SU-DHL-6 (cell line): Measurements from ENCODE around the gene MADD.
A peak's percentile ranks its signal among the peaks of the same experiment; 100 is the strongest.

Experiments used
- H2AFZ ChIP-seq: fragments of 200-600 bp; sonication (generic); 2 replicates; pipeline ENCODE4 v1.6.1; 2014; ENCODE audit warnings: low read depth, mild to moderate bottlenecking, moderate library complexity, mixed read lengths, antibody characterized with exemption, low read length; ENCODE audit not compliant: severe bottlenecking
- H3F3A ChIP-seq: fragments of 200-600 bp; shearing (Covaris generic); 2 replicates; pipeline ENCODE4 v1.6.0; 2016; ENCODE audit warnings: antibody characterized with exemption, mild to moderate bottlenecking; ENCODE audit not compliant: insufficient read depth
- H3K27ac ChIP-seq: fragments of 200-600 bp; sonication (generic); 2 replicates; pipeline ENCODE4 v1.5.1; 2016; ENCODE audit warnings: low read depth, mild to moderate bottlenecking, low read length, moderate library complexity, mixed read lengths
- H3K27me3 ChIP-seq: fragments of 200-600 bp; sonication (generic), shearing (Covaris generic); 2 replicates; pipeline ENCODE4 v1.6.0; 2014; ENCODE audit warnings: mild to moderate bottlenecking, low read length
- H3K36me3 ChIP-seq: fragments of 200-600 bp; sonication (generic); 2 replicates; pipeline ENCODE4 v1.6.1; 2014; ENCODE audit warnings: mild to moderate bottlenecking, low read length, mixed read lengths
- H3K4me2 ChIP-seq: fragments of 300-600, 200-600 bp; shearing (Covaris generic), sonication (generic); 2 replicates; pipeline ENCODE4 v1.6.0; 2014; ENCODE audit warnings: low read length, low read depth, mild to moderate bottlenecking; ENCODE audit not compliant: poor library complexity, severe bottlenecking
- H3K4me3 ChIP-seq: fragments of 200-600 bp; sonication (generic); 2 replicates; pipeline ENCODE4 v1.5.1; 2014; ENCODE audit warnings: antibody characterized with exemption, low read length, mild to moderate bottlenecking, mixed read lengths; ENCODE audit not compliant: insufficient read depth, poor library complexity, severe bottlenecking
- H3K79me2 ChIP-seq: fragments of 200-600 bp; sonication (generic); 2 replicates; pipeline ENCODE4 v1.6.1; 2014; ENCODE audit warnings: mild to moderate bottlenecking, low read length, moderate library complexity; ENCODE audit not compliant: insufficient read depth
- H3K9ac ChIP-seq: fragments of 200-600 bp; sonication (generic); 2 replicates; pipeline ENCODE4 v1.7.0; 2014; ENCODE audit warnings: mild to moderate bottlenecking, low read length
- H3K9me2 ChIP-seq: fragments of 200-600 bp; sonication (generic); replicated peaks from 2 replicates; pipeline ENCODE4 v1.6.1; 2014; ENCODE audit warnings: low read length; ENCODE audit not compliant: insufficient read depth
- H3K9me3 ChIP-seq: fragments of 200-600 bp; sonication (generic); 2 replicates; pipeline ENCODE4 v1.6.1; 2014; ENCODE audit warnings: low read length, mixed read lengths; ENCODE audit not compliant: insufficient read depth
- H4K20me1 ChIP-seq: fragments of 200-600 bp; sonication (generic); 2 replicates; pipeline ENCODE4 v1.6.1; 2014; ENCODE audit warnings: low read depth, mild to moderate bottlenecking, antibody characterized with exemption, low read length, moderate library complexity, mixed read lengths
- EZH2phosphoT487 ChIP-seq: fragments of 200-600 bp; sonication (generic), shearing (Covaris generic); conservative IDR thresholded peaks from 2 replicates; pipeline ENCODE4 v1.6.1; 2018; ENCODE audit warnings: mild to moderate bottlenecking, antibody characterized with exemption, low read length, moderate library complexity, mixed read lengths
- TF ChIP-seq, protein P1 (sequence below): fragments of 200-600 bp; sonication (generic); IDR thresholded peaks from one replicate; pipeline ENCODE4 v1.5.1; 2017; ENCODE audit warnings: antibody characterized with exemption, mild to moderate bottlenecking, low read length, moderate library complexity; ENCODE audit not compliant: insufficient read depth, poor library complexity, severe bottlenecking

MADD gene

DNA sequence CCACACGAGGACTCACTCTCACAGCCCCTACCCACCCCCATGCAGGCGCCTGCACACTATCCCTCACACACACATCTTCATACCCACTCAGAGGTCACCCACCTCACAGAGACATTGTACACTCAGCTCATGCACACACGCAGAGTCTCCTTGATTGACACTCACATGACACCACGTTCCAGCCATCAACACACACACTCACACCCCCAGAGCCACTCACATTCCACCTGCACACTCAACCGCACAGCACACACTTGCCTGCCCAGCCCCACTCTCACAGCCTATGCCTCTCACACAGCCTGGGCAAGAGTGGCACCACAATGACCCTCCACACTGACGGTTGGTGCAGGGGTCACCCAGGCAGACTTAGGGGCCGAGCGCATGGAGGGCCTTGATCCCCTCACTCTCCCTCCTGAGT, 106.2 kb downstream of the MADD start:
- Histone ChIP-seq H3F3A (no peaks in the 10 kb centered on the region), H3K27me3 (no peaks in the 10 kb centered on the region), H4K20me1 (no peaks in the 10 kb centered on the region), H2AFZ (no peak overlapping the region), H3K27ac (peak overlapping the region; percentile 90), H3K4me2 (peak overlapping the region; percentile 79), H3K79me2 (peaks cover 40% of the 10 kb centered on the region), H3K9me2 (no peaks in the 10 kb centered on the region), H3K36me3 (no peaks in the 10 kb centered on the region), H3K9ac (peak overlapping the region; percentile 97), H3K4me3 (peak overlapping the region; percentile 74), H3K9me3 (no peaks in the 10 kb centered on the region)
- TF ChIP-seq, protein P1, sequence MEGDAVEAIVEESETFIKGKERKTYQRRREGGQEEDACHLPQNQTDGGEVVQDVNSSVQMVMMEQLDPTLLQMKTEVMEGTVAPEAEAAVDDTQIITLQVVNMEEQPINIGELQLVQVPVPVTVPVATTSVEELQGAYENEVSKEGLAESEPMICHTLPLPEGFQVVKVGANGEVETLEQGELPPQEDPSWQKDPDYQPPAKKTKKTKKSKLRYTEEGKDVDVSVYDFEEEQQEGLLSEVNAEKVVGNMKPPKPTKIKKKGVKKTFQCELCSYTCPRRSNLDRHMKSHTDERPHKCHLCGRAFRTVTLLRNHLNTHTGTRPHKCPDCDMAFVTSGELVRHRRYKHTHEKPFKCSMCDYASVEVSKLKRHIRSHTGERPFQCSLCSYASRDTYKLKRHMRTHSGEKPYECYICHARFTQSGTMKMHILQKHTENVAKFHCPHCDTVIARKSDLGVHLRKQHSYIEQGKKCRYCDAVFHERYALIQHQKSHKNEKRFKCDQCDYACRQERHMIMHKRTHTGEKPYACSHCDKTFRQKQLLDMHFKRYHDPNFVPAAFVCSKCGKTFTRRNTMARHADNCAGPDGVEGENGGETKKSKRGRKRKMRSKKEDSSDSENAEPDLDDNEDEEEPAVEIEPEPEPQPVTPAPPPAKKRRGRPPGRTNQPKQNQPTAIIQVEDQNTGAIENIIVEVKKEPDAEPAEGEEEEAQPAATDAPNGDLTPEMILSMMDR, result no peak
- TF ChIP-seq EZH2phosphoT487, result no peak

DNA sequence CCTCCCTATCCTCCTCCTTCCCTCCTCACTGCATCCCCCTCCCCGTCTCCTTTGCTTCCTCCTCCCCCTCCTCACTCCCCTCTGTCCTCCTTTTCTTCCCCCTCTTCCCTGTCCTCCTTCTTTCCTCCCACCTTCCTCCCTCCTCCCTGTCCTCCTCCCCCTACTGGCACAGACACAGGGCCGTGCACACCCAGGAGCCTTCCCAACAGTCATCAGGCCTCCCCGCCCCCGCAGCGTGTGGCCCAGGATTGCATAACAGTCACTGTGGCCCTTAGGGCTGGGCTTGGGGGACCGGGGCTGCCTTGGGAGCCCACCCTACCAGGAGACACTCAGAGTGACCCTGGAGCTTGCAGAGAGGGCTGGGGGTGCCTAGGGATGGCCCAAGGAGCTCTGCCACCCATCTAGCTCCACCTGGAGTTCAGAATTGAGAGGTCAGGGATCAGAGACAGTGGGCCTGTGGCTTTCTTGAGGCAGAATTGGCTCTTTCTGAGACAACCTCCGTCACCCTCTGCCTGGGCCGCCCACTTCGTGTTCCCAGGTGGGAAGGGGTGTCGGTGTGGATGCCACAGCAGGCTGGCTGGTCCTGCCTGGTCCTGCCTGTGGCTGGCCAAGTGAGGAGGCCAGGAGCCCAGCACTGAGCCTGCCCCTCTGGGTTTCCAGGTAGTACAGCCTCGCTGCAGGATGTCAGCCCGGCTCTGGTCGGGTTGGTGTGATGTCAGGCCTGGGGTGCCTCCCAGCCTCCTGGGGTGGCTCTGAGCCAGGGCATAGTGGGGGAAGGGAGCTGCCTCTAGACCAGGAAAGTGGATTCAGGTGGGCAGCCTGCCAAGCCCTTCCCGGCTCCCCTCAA, 106.8 kb downstream of the MADD start:
- H3K4me3 ChIP-seq, result peak overlapping the region; percentile 74
- no peaks in the 10 kb centered on the region for H3K9me2 ChIP-seq
- TF ChIP-seq, protein P1, result peak; percentile 18
- TF ChIP-seq EZH2phosphoT487, result no peak
- no peaks in the 10 kb centered on the region for H3K36me3 ChIP-seq
- H3K9ac ChIP-seq, result peak overlapping the region; percentile 97
- no peaks in the 10 kb centered on the region for H3K9me3 ChIP-seq
- H3F3A ChIP-seq, result no peaks in the 10 kb centered on the region
- peak overlapping the region; percentile 79 for H3K4me2 ChIP-seq
- H3K27ac ChIP-seq, result peak overlapping the region; percentile 90
- no peaks in the 10 kb centered on the region for H3K27me3 ChIP-seq
- no peaks in the 10 kb centered on the region for H4K20me1 ChIP-seq
- no peak overlapping the region for H2AFZ ChIP-seq
- H3K79me2 ChIP-seq, result peaks cover 40% of the 10 kb centered on the region

DNA sequence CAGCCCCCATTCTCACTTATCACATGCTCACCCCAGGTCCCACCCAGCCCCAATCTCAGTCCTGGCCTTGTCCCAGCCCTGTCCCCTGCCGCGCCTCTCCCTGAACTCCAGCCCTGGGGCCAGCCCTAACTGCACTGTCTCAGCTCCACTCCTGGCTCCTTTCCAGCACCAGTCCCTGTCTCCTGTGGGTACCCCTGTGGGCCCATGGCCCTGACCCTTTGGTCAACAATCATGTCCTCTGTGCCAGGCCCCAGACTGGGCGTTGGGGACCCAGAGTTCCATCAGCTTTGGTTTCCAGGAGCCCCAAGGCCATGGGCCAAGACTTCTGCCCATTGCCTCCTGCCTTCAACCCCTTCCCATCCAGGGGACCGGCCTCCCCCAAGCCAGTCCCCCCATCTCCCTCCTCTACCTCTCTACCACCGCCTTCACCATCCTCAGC, 107.7 kb downstream of the MADD start:
- Histone ChIP-seq H3K9ac (peak overlapping the region; percentile 97), H3K4me3 (peak overlapping the region; percentile 74), H3K9me2 (no peaks in the 10 kb centered on the region), H3F3A (no peaks in the 10 kb centered on the region), H3K79me2 (peaks cover 36% of the 10 kb centered on the region), H3K9me3 (no peaks in the 10 kb centered on the region), H2AFZ (peak overlapping the region; percentile 81), H4K20me1 (no peaks in the 10 kb centered on the region), H3K27ac (peak overlapping the region; percentile 90), H3K4me2 (peak overlapping the region; percentile 79), H3K27me3 (no peaks in the 10 kb centered on the region), H3K36me3 (no peaks in the 10 kb centered on the region)
- TF ChIP-seq, protein P1, result no peak
- TF ChIP-seq EZH2phosphoT487, result no peak
